HG02870 (cell line): ENCODE results near the gene NECTIN4.

Experiments
- ATAC-seq: cut with Tn5 transposase; IDR thresholded peaks from one replicate; pipeline ENCODE4 v1.9.1; 2021; ENCODE audit warnings: mild to moderate bottlenecking, moderate library complexity; ENCODE audit not compliant: unreplicated experiment

The NECTIN4 gene

DNA sequence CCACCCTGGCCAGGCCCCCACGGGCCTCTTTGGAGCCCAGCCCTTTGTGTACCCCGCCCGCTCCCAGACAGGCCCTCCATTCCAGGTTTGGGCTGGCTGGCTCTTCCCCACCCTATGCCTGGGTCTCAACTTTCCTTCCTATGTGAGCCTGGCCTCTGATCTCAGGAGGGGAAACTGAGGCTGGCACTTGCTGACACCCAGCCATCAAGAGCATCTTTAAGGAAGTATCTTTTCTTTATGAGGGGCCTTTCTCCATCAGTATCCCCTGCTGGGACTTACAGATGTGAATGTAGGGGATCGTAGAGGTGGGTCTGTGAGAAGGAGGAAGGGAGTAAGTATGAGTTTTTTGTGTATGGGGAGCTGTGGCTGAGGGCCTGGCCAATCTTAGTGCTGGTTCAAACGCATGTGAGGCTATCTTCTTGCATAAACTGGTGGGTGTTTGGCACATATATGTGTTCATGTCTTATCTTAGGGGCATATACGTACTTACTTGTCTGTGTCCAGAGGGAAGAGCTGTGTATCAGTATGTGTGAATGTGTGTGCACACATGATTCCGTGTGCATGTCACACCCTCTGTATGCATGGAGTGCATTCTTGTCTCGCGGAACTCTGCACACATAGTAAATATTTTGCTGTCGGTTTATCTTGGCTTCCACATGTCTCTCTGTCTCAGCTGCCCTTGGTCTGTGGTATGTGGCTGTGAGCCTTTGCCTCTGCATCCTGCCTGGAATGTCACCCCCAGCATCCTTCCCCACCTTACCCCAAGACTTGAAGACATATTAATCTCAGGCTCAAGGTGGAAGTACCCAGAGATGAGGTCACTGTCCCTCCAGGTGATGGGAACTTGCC lies 5.4 kb downstream of the NECTIN4 start:
- no peak for ATAC-seq

DNA sequence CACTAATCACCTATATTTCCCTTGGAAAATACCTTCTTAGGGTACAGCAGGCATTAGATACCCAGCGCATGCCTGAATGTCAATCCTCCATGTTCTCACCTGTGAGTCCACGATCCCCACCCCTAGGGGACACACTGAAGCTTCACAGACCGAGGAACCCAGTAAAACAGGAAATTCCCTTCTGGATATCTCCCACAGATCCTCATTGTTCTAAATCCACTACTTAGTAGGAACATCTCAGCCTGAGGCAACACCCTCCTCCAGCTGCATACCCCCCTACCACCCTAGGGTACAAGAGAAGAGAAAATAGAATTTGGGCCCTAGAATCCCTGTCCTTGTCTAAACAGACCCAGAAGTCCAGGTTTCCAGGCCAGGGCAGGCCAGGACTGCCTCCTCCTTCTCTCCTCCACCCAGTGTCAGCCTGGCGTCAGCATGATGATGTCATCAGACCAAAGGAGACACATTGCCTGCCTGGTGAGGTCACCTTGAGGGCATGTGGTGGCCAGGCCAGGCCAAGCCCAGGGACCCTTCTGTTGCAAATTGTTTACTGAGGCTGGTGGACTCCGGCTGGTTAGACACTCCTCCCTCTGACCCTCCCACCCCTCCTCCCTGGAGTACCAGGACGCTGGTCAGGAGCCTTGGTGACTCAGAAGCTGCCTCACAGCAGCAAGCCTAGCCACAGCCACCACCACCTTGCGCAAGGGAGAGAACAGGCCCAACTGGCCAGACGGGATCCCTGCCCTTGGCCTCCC lies 6.2 kb downstream of the NECTIN4 start:
- ATAC-seq: no peak

DNA sequence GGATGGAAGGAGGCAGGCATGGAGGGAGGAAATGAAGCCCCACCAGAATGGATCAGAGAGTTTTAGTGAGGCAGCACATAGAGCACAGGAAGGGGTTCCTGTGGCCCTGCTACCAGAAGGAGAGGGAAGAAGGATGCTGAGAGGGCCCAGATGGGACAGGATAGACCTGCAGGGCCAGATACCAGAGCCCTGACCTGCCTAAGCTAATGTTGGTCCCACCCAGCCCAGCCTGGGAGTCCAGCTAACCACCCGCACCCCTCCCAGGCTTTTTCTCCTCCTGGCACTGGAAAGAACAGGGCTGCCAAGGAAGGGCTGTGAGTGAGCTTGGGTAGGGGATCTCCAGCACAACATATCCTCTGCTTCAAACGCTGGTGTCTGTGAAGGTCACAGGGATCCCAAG lies 6.9 kb downstream of the NECTIN4 start:
- ATAC-seq: no peak

DNA sequence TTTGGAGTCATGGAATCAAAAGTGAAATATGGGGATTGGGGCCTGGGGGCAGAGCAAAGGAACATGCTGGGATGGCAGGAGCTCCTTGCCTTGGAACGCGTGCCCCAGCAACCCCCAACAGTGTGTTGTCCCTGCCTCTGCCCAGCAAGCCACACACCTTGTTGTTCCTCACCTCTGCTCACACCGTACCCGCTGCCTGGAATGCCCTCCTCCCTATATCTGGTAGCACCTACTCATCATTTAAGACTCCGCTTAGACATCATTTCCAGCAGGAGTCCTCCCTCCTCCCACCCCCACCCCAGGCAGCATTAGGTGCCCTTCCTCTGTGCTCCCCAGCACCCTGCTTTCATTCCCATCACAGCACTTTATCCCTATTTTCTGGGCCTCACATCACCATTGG lies 7.8 kb downstream of the NECTIN4 start:
- ATAC-seq: no peak

DNA sequence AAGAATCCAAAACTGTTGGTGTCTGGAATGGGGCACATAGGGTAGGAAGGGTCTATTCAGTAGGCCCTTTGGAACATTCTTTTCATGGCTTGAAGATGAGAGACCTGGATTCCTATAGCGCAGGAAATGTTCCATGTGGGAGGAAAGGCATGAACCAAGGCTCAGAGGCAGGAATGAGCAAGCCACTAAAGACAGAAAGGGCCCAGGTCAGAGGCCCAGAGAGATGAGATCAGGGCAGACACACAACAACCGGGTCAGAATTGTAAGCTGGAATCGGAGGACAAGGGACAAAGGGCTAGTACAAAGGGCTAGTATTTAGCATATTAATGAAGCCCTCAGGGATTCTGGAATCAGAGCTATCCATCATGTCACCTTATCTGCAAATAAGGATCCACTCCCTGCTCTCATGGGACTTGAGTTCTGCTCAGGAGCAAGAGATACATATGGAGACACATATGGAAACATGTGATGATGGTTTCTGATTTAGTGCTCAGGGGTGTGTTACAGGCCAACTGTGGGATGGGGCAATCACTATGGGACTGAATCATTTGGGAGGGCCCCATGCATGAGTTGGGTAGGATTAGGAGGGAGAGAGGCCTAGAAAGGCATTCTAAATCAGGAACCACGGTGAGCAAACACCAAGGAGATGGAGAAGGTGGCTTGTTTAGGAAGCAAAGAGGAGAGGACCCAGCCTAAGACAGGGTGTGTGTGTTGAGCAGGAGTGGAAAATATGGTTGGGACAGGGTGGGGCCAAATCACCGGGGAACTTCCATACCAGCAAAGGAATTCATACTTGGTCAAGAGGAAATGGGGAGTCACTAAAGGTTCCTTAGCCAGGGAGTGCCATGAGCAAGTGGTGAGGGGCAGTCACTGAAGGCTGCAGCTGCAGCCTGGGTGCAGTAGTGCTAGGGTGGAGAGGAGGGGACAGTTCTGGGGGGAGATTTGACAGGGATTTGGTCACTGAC lies 8.6 kb downstream of the NECTIN4 start:
- no peak for ATAC-seq

DNA sequence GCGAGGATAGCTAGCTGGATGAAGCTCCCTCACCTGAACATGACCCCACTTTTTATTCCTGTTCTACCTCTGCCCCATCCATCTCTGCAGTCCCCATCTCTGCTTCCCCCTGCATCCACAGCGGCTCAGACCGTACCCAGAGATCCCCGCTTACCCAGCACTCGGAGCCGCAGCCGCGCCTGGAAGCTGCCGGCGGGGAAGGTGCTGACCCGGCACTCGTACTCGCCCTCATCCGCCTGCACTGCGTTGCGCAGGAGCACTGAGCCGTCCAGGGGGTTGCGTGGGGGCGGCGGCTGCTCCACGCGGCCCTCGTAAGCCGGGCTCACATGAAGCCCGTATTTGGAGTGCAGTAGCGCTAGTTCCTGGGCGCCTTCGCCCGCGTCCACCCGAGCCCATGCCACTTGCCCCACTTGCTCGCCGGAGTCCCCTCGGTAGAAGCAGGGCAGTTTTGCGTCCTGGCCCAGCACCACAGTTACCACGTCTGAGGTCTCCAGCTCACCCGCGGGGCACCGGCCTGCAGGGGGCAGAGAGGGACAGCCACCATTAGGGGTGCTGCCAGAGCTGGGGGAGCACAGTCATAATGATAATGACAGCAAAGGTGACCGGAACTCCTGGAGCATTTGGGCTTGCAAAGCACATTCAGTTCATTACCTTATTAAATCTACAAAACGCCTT lies 9.8 kb downstream of the NECTIN4 start:
- no peak for ATAC-seq

DNA sequence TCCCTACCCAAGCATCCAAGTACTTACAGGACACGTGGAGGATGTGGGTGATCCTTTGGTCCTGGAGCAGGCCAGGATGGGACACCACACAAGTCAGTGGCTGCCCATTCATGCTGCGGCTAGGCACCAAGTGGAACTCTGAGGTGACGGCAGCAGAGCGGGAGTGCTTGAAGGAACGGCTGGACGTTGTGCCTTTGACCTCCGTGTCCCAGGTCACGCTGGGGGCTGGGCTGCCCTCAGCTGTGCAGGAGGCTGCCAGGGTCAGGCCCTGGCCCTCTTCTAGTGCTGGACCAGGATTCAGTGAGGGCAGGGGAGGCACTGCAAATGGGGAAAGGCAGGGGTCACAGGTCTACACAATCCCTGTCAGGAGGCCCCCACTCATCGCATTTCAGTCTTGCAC lies 11.9 kb downstream of the NECTIN4 start:
- ATAC-seq: no peak

DNA sequence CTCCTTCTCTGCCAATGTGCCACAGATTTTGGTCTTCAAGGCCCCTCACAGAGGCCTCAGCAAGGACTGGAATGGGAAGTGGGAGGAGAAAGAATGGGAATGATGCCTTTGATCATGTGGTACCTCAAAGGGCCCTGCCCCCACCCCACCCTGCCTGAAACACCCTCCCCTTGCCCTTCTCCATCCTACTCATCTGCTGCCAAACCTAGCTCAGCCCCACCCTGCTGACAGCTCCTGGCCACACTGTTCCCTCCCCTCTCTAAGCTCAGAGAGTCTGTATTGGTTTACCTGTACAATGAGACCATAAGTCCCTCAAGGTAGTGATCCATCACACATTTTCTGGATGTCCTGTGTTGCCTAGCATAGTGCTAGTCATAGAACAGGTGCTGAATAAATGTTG lies 12.9 kb downstream of the NECTIN4 start:
- ATAC-seq: no peak

DNA sequence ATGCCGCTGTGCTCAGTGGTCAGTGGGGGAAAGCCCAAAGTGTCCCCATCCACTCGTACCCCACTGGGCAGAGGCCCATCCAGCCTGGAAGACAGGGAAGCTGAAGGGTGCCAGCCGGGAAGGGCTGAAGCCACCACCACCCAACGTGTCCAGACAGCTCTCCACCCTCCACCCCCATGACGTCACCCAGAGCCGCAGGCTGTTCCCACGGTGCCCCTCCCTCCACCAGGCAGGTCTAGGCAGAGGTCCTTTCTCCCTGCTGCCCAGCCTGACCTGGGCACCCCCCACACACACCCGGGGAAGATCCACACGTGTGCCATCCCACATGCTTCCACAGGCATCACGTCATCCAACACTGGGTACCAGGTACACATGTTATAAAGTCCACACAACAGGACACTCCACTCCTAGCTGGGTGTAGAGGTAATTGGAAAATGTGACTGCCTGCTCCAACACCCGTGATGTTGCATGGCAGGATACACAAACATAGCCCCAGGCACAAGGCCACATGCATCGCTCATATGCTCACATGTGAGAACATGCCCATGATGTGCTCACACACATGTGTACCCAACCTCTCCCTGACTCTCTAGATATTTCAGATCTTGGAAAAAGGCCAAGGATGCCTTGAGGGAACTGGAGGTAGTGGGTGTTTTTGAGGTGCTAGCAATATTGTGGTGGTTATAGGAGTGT lies 14.5 kb downstream of the NECTIN4 start:
- ATAC-seq: no peak

DNA sequence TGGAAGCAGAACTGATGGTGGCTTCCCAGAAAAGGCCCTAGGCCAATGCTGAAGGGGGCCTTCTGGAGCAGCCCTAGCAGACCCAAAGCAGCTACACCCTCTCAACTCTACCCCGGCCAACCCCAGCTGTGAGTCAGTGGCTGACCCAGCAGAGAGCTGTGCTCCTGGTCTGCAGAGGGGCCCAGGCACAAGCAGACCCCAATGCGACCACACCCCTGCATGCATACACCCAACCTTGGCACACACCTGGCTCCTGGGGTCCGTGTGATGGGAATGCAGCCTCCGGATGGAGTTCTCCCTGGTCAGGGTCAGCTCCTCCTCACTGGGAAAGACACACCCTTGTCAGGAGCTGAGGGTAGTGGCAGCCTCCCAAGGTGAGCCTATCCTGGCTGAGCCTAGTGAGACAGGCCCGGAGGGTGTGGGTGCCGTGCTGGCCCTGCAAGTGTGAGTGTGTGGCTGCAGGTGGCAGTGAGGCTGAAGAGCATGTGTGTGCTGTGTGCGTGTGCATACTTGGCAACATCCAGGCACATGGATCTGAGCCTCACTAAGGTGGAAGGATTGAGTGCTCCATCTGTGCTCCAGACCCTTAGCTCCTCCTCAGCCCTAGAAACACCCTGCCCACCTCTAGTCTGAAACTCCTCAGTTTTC lies 15.8 kb downstream of the NECTIN4 start:
- no peak for ATAC-seq

DNA sequence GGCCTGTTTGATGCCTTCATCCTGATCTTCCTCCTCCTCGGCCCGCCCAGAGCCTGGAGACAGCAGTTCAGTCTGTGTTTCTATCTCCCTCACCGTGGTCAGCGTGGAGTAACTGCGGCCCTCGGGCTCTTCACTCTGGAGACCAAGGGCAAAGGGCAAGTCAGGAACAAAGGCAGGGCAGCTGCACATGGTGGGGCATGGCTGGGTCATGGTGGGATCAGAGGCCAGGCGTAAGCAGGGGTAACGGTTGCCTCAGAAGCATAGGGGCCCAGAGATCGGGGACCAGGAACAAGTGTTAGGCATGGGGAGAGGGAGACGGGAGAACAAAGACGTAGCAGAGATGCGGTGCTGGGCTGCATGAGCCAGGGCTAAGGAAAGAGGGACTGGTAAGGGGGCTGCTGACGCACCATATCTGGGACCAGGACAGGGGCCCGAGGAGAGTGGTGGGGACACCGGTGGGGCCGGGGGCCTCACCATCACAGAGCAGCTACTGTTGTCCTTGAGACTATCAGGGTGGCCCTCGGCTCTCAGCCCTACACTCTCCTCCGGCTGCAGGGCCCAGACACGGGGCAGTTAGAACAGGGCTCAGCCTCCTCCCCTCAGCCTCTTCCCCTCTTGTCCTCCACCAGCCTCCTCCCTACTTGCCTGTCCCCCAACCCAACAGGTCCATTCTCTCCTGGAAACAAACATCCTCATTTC lies 16.5 kb downstream of the NECTIN4 start:
- ATAC-seq: no peak

DNA sequence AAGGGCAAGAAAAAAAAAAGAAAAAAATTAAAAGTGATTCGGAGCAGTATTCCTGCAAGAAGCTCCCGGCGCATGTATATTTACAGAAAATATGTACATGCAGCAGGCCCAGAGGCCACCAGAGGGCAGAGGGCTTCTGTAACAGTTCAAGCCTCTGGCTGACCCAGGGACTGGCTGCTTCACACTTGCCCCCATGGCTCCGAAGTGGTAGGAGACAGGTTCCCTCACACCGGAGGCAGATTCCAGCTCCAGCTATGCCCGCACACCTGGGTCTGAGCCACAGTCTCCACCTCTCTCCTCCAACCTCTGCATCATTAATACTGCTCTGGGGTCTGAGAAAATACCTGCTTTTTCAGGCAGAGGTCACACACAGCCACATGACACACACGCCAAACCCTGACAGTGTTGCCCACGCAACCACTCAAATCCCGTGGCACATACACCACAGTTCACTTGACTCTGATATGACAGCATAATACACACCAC lies 17.4 kb downstream of the NECTIN4 start:
- ATAC-seq: no peak

DNA sequence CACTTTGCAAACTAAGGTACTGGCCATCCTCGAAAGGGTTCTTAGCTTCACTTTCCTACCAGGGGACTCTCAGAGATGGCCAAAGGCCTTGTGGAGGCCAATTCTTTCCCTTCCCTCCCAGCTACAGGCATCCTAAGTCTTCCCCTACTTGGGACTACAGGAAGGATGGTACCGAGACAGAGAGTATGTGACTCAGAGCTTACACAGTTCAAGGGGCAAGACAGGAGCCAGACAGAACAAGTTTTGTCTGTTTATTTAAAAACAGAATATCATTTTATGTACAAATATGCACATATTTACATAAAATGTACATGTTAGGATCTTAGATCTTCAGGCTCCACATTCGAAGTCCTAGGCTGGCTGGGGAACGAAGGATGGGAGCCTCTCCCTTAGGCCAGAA lies 18.6 kb downstream of the NECTIN4 start:
- no peak for ATAC-seq

DNA sequence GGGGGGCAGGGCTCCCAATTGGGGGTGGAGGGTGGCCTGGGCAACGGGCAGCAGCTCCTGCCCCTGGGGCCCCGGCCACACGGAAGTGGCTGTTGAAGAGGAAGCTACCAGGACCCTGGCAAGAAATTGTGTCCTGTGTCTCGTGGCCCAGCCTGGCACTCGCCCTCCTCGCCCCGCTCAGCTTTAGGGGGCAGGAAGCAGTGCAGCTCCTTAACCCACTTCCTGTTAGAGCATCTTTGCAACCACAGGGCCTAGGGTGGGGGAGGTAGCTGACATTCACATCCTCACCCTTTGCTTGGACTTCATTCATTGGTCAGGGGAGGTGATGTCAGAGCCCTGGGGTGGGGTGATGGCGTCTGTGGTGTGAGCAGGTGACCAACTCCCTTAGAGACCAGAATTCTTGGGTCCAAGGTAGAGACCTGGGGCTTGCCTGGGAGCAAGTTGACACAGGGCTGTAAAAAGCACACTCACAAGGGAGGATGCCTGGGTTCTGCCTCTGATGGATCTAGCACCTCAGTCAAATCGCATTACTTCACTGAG lies 19.6 kb downstream of the NECTIN4 start, which contains the start of gene ARHGAP30:
Gene ARHGAP30 (minus strand): TSS at position 161 of the 540 bp plus-strand sequence. CDS start 267 bp downstream, outside the sequence.
- peak; percentile 84 for ATAC-seq

DNA sequence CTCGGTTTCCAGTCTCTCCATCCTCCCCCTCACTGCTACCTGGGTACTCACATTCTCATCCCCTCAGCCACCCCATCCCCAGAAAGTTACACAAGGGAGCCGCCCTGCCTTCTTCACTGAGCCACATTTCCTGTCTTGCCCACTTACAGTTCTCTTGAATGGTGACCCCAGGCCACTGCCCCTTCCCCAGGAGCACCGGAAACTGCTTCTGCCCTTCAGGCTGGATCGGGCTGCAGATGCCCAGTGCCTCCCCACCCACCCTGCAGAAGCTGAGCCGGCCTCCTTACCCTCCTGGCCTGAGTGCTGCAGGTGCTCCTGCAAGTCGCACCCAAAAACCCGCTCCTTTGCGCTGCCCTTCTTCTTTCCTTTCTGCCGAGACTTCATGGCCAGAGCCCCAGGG lies 20.1 kb downstream of the NECTIN4 start:
- no peak for ATAC-seq

DNA sequence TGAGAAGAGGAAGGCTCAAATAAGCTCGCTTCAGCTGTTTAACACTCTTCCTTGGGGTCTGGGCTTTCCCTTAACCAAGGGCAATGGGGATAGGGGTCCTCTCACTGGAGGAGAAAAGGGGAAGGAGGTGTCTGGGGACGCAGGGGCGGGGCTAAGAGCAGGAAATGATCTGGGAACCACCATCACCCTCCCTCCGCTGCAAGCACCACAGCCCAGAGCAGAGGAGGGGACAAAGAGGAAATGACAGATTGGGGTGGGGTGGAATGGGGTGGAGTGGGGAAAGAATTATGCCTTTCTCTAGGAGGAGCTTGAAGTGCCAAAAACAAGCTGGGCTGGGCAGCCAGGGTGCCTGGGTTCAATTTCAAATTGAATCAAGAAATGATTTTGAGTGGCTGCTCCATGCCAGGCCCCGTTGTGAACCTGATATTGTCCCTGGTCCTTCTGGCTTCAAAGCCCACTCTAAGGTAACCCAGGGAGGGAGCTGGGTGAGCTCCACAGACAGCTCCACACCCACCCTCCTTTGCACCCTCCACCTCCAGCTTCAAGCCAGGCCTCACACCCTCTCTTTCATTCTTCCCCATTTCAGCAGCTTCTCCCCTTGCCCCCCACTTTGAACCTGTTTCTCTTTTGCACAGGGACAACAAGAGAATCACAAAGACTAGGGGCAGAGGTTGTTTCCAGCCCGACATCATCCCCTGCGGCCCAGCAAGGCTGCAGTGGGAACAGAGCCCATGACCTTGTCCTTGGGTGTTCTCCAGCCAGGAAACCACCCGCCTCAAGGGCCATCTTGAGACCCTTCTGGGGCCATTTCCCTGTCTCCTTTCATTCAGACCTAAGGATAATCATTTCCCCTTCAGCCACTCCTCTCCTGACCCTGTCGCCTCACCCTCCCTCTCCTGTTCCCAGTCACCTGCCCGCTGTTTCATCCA lies 20.8 kb downstream of the NECTIN4 start:
- ATAC-seq: peak; percentile 56

DNA sequence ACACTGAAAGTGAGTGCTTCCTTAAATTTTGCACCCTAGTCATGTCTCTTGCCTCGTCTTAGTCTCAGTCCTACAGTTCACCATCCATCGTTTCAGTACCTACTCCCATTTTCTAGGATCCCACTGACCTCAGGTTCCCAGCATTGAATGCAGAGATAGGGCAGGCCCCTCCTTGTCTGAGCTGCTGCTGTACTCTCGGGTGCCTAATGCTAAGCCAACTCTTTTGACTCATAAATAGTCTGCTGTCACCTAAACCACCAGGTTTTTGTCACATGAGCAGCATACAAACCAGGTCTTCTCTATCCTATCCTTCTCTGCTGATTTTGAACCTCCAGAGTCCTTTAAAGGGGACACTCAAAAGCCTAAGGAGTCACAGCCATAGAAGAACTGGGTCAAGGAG lies 22.7 kb downstream of the NECTIN4 start:
- no peak for ATAC-seq
